Endothelial cell of umbilical vein (primary cell): ENCODE measurements around the gene SRGAP1. TPM values are rescaled to one million over a fixed set of nuclear protein-coding genes. Genes with fewer than 3 reads are reported as not detected.

Experiments
- BruUV-seq: library from RNA; stranded (reverse); fragments of 400-500 nt; replicated peaks from 2 replicates; lab custom pipeline; 2021; lab: Mats Ljungman, UMichigan
- CTCF ChIA-PET: fragments of 300-600, 350-600 bp; sonication (Branson Sonifier 250); formaldehyde crosslinking; loops from one replicate; lab custom pipeline; 2021; ENCODE audit warnings: antibody characterized with exemption, inconsistent platforms; lab: Charles Lee
- POLR2A ChIA-PET: fragments of 300-600, 350-600 bp; sonication (Branson Sonifier 250); formaldehyde crosslinking; loops from one replicate; lab custom pipeline; 2021; ENCODE audit warnings: antibody characterized with exemption, inconsistent platforms; lab: Charles Lee
- DNase-seq: peaks from one replicate; pipeline ENCODE4 v3.0.0-alpha.2; 2011; ENCODE audit warnings: low read depth, low spot score
- FAIRE-seq: peaks from 2 replicates; lab custom pipeline; 2011; peaks lifted over from hg19 to GRCh38; lab: Jason Lieb, UNC
- H2AFZ ChIP-seq: 2 replicates; pipeline ENCODE4 v1.6.0; 2012; ENCODE audit warnings: low read depth, low read length, control low read depth, inconsistent platforms
- H3K27ac ChIP-seq: 2 replicates; pipeline ENCODE4 v1.5.1; 2011; ENCODE audit warnings: low read depth, mild to moderate bottlenecking, control low read depth, low read length, moderate library complexity; ENCODE audit not compliant: insufficient read depth
- H3K27me3 ChIP-seq, 2 experiments: 2 replicates each; pipeline versions ENCODE4 v1.6.0 to v1.6.1; 2011; ENCODE audit warnings: low read length in 2 of 2, mixed read lengths in 1 of 2; ENCODE audit not compliant: control insufficient read depth in 2 of 2, insufficient read depth in 2 of 2
- H3K36me3 ChIP-seq, 2 experiments: 2 replicates in 1 of 2; 3 replicates in 1 of 2; pipeline ENCODE4 v1.5.1; 2011; ENCODE audit warnings: low read length in 2 of 2, mild to moderate bottlenecking in 1 of 2, moderate library complexity in 1 of 2; ENCODE audit not compliant: control insufficient read depth in 2 of 2, insufficient read depth in 2 of 2; ENCODE audit errors: extremely low read depth in 1 of 2
- H3K4me1 ChIP-seq: 3 replicates; pipeline ENCODE4 v1.5.1; 2011; ENCODE audit warnings: mild to moderate bottlenecking, low read length; ENCODE audit not compliant: control insufficient read depth, insufficient read depth; ENCODE audit errors: extremely low read depth
- H3K4me2 ChIP-seq: 2 replicates; pipeline ENCODE4 v1.6.1; 2011; ENCODE audit warnings: low read length, control low read depth, mixed read lengths; ENCODE audit not compliant: insufficient read depth
- H3K4me3 ChIP-seq, 3 experiments: fragments of 200-600 bp in 1 of 3; sonication (generic), shearing (Covaris generic) in 1 of 3; replicated peaks in 1 of 3; 2 replicates each; pipeline ENCODE4 v1.5.1; 2011 to 2016; ENCODE audit warnings: control low read depth in 3 of 3, low read length in 3 of 3, mild to moderate bottlenecking in 2 of 3, inconsistent platforms in 1 of 3, low read depth in 1 of 3, moderate library complexity in 1 of 3; ENCODE audit not compliant: insufficient read depth in 1 of 3
- H3K79me2 ChIP-seq: 2 replicates; pipeline ENCODE4 v1.6.0; 2012; ENCODE audit warnings: low read length, inconsistent platforms; ENCODE audit not compliant: control insufficient read depth, insufficient read depth
- H3K9ac ChIP-seq: replicated peaks from 2 replicates; pipeline ENCODE3; 2011; ENCODE audit warnings: low read length, control low read depth; ENCODE audit not compliant: insufficient read depth; ENCODE audit errors: extremely low read depth
- H3K9me1 ChIP-seq: replicated peaks from 3 replicates; pipeline ENCODE4 v1.6.0; 2011; ENCODE audit warnings: mild to moderate bottlenecking, low read length; ENCODE audit not compliant: control insufficient read depth, insufficient read depth; ENCODE audit errors: extremely low read depth
- H3K9me3 ChIP-seq: replicated peaks from 2 replicates; pipeline ENCODE4 v1.5.1; 2012; ENCODE audit warnings: low read length, inconsistent platforms; ENCODE audit not compliant: control insufficient read depth, insufficient read depth
- H4K20me1 ChIP-seq: replicated peaks from 2 replicates; pipeline ENCODE3; 2011; ENCODE audit warnings: mild to moderate bottlenecking, low read length; ENCODE audit not compliant: control insufficient read depth, insufficient read depth; ENCODE audit errors: extremely low read depth
- EZH2 ChIP-seq: IDR thresholded peaks from 2 replicates; pipeline ENCODE4 v1.6.1; 2012; ENCODE audit warnings: borderline replicate concordance, low read depth, mild to moderate bottlenecking, moderate library complexity, low read length, inconsistent platforms; ENCODE audit not compliant: severe bottlenecking
- POLR2A ChIP-seq: IDR thresholded peaks from 2 replicates; pipeline ENCODE4 v1.6.1; 2012; ENCODE audit warnings: low read depth, mild to moderate bottlenecking, control low read depth, low read length
- dilution Hi-C: fragments of 300-500 bp; cut with MboI; formaldehyde crosslinking; loops from one replicate; pipeline ENCODE4 v1.15.0; 2019; ENCODE audit warnings: low sequenced_read_pairs; ENCODE audit not compliant: extremely low pct_ligation_motif_present
- intact Hi-C: fragments of 100-400 bp; cut with micrococcal nuclease; formaldehyde crosslinking; loops from one replicate; pipeline ENCODE4 v1.10.0; 2022
- polyA plus RNA-seq, 4 experiments: library from polyadenylated mRNA; depleted of rRNA in 3 of 4; stranded (reverse) in 3 of 4; unstranded in 1 of 4; fragments of >200 nt; gene quantifications; 2 replicates each; pipeline versions ENCODE4 v1.2.1 to v1.2.3, GENCODE V29; 2011 to 2012; ENCODE audit warnings: missing spikeins in 1 of 4
- total RNA-seq: library from RNA; stranded (reverse); gene quantifications from 2 replicates; pipeline ENCODE4 v1.2.3, GENCODE V29; 2021
- TF ChIP-seq, protein P1 (sequence below): IDR thresholded peaks from 2 replicates; pipeline ENCODE4 v1.6.1; 2011; ENCODE audit not compliant: insufficient read depth, insufficient read length

The SRGAP1 gene
- total and polyA plus RNA-seq, 2 donors (not counting 3 experiments of a cell fraction or from before 2014, with no cell fraction given) = 4.9 to 16.3 TPM

DNA sequence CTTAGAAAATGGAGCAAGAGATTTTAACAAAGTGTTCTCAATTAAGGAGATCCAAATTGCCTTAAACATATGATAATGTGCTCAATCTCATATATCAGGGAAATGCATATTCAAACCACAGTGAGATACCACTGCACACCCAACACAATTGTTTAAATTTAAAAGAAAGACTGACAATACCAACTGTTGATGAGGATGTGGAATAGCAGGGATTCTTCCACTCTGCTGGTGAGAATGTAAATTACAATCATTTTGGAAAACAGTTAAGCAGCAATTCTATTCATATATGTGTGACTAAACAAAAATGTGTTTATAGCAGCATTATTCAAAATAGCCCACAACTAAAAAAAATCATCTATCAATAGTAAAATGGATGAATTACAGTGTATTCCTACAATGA lies 233.4 kb downstream of the SRGAP1 start:
- no peak overlapping the region for H3K4me3 ChIP-seq
- POLR2A ChIA-PET = no interaction called here
- no peak for FAIRE-seq

DNA sequence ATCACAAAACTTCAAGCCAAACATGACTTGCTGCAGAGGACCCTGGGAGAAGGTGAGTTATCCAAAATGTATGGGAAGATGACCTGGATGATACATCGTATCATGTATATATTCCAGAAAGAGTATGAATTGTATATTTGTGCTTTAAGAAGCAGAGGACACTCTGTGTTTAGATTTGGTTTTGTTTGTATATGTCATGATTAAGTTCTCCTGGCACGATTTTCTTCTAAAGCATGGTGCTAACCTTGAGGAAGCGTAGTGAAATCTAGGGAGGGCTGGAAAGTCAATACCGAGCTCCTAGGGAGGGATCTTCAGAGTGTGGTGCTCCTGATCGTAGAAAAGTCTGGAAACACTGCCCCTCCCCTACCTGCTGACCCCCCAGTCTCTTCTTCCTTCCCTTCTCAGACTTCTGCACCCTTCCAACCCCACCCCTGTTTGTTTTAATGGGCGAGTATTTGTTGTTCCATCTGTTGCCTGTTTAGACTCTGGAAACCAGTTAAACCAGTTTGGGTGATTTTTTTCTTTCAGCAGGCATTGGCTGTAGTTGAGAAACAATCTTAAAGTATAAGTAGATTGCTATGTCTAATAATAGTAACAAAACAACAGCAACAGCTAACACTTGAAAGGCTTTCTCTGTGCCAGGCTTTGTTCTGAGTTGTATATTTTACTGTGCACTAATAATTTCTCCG lies 236.0 kb downstream of the SRGAP1 start:
- H3K36me3 ChIP-seq = no peaks in the 10 kb centered on the region
- H3K9me3 ChIP-seq = no peaks in the 10 kb centered on the region
- H3K27me3 ChIP-seq = no peaks in the 10 kb centered on the region
- no peaks in the 10 kb centered on the region for H3K9me1 ChIP-seq
- H4K20me1 ChIP-seq = no peaks in the 10 kb centered on the region
- no peak overlapping the region for H3K4me2 ChIP-seq
- no peak overlapping the region for H3K4me3 ChIP-seq
- H2AFZ ChIP-seq = no peak overlapping the region
- POLR2A ChIA-PET = no interaction called here
- CTCF ChIA-PET = no interaction called here
- BruUV-seq = no TSS peak
- no peak overlapping the region for H3K27ac ChIP-seq
- FAIRE-seq = no peak
- H3K79me2 ChIP-seq = no peaks in the 10 kb centered on the region
- TF ChIP-seq, protein P1, sequence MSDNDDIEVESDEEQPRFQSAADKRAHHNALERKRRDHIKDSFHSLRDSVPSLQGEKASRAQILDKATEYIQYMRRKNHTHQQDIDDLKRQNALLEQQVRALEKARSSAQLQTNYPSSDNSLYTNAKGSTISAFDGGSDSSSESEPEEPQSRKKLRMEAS = no peak
- H3K9ac ChIP-seq = no peak overlapping the region
- intact Hi-C loops (no loop called here), dilution Hi-C loops (no loop called here)
- DNase-seq = no peak
- no peaks in the 10 kb centered on the region for H3K4me1 ChIP-seq

More for the DNA sequence above, 233.4 kb downstream of the SRGAP1 start:
- no peaks in the 10 kb centered on the region for H3K79me2 ChIP-seq
- no peak overlapping the region for H3K4me2 ChIP-seq
- no peak overlapping the region for H3K27ac ChIP-seq
- CTCF ChIA-PET = no interaction called here
- peak; percentile 15 for DNase-seq
- BruUV-seq = no TSS peak
- TF ChIP-seq EZH2 = no peak
- no peak for TF ChIP-seq POLR2A
- TF ChIP-seq, protein P1 = no peak
- H4K20me1 ChIP-seq = no peaks in the 10 kb centered on the region
- H3K9me1 ChIP-seq = no peaks in the 10 kb centered on the region
- H3K9me3 ChIP-seq = no peaks in the 10 kb centered on the region
- no peak overlapping the region for H2AFZ ChIP-seq
- no peaks in the 10 kb centered on the region for H3K27me3 ChIP-seq
- no peak overlapping the region for H3K9ac ChIP-seq
- dilution Hi-C loops (no loop called here), intact Hi-C loops (loop anchor here (2.0 kb wide), 1 partner anchor 233 kb away; the partner anchor contains the start of gene SRGAP1)
- no peaks in the 10 kb centered on the region for H3K36me3 ChIP-seq
- no peaks in the 10 kb centered on the region for H3K4me1 ChIP-seq
